ENCODE measurements around the gene YY1.

The YY1 gene

DNA sequence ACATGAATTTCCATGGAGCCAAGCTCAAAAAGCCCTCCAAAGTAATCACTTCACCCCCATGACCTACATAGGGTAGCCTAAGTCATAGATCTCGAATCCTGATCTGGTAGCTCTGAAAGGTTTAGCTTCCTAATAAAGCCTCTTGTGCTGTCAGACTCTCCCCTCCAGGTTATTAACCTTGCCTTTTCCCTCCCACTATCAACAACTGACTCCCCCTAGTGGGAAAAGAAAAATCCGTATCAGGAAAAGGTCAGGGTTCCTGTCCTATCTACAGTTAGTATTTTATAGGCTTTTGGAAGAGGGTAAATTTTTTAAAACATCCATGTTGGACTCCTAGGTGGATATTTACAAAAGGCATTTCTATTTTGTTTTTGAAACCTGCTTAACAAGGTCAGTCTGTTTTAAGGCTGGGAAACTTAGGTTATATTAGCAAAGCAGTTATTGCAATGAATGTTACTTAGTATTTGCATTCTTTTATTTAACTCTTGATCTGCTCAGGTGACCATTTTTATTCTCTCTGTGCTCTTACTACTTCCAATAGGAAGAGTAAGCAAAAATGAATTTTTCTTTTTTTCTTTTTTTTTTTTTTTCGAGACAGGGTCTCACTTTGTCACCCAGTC, 8.0 kb downstream of the YY1 start:
- Histone ChIP-seq H3K36me3 (ENCODE audit: insufficient read depth, low read length) (peaks cover 12% of the 10 kb centered on the region; the same call in 1 of the 2 replicates), H3K27me3 (ENCODE audit: insufficient read depth, low read length) (no peaks in the 10 kb centered on the region), H3K4me3 (ENCODE audit: low read length) (no peak overlapping the region), H3K4me1 (ENCODE audit: insufficient read depth, low read length) (peaks cover 13% of the 10 kb centered on the region), H3K9me3 (ENCODE audit: insufficient read depth, low read depth, low read length) (no peaks in the 10 kb centered on the region), H3K9ac (ENCODE audit: low read depth, low read length) (no peak overlapping the region), H3K27ac (ENCODE audit: low read depth, low read length) (no peak overlapping the region; the same call in 1 of the 2 replicates)
- 52% methylated on average over 3 of the region's 3 CpGs for WGBS

GRCh38 chr14:100250732-100251465, 12.0 kb downstream of the YY1 start:
- Histone ChIP-seq H3K27me3 (ENCODE audit: insufficient read depth, low read length) (no peaks in the 10 kb centered on the region), H3K9ac (ENCODE audit: low read depth, low read length) (no peak overlapping the region), H3K36me3 (ENCODE audit: insufficient read depth, low read length) (peaks cover 3% of the 10 kb centered on the region; the same call in 1 of the 2 replicates), H3K9me3 (ENCODE audit: insufficient read depth, low read depth, low read length) (no peaks in the 10 kb centered on the region), H3K4me3 (ENCODE audit: low read length) (no peak overlapping the region), H3K4me1 (ENCODE audit: insufficient read depth, low read length) (peaks cover 12% of the 10 kb centered on the region), H3K27ac (ENCODE audit: low read depth, low read length) (no peak overlapping the region)
- WGBS = 88% methylated on average over 2 of the region's 2 CpGs

DNA sequence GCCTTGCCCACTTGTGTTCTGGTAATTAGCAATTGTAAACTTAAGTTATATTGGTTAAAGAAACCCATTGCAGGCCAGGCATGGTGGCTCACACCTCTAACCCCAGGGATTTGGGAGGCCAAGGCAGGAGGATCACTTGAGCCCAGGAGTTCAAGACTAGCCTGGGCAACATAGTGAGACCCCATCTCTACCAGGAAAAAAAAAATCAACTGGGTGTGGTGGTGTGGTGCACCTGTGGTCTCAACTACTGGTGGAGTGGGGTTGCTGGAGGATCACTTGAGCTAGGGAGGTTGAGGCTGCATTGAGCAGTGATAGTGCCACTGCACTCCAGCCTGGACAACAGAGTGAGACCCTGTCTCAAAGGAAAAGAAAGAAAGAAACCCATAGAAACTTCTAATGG, 13.7 kb downstream of the YY1 start:
- Histone ChIP-seq H3K27ac (ENCODE audit: low read depth, low read length) (no peak overlapping the region), H3K9ac (ENCODE audit: low read depth, low read length) (no peak overlapping the region), H3K27me3 (ENCODE audit: insufficient read depth, low read length) (no peaks in the 10 kb centered on the region), H3K9me3 (ENCODE audit: insufficient read depth, low read depth, low read length) (no peaks in the 10 kb centered on the region), H3K4me3 (ENCODE audit: low read length) (no peak overlapping the region), H3K4me1 (ENCODE audit: insufficient read depth, low read length) (no peaks in the 10 kb centered on the region), H3K36me3 (ENCODE audit: insufficient read depth, low read length) (0 out of 2 replicates have a peak, but pooled peaks cover 5% of the 10 kb centered on the region)

GRCh38 chr14:100256339-100256895, 17.5 kb downstream of the YY1 start:
- no peak overlapping the region for H3K4me3 ChIP-seq (ENCODE audit: low read length)
- H3K4me1 ChIP-seq (ENCODE audit: insufficient read depth, low read length) = no peaks in the 10 kb centered on the region
- H3K36me3 ChIP-seq (ENCODE audit: insufficient read depth, low read length) = 0 out of 2 replicates have a peak, but pooled peaks cover 6% of the 10 kb centered on the region
- no peak overlapping the region for H3K27ac ChIP-seq (ENCODE audit: low read depth, low read length)
- H3K9ac ChIP-seq (ENCODE audit: low read depth, low read length) = no peak overlapping the region
- H3K27me3 ChIP-seq (ENCODE audit: insufficient read depth, low read length) = no peaks in the 10 kb centered on the region
- H3K9me3 ChIP-seq (ENCODE audit: insufficient read depth, low read depth, low read length) = no peaks in the 10 kb centered on the region
- 95% methylated on average over 3 of the region's 3 CpGs for WGBS

- Histone ChIP-seq H3K36me3 (ENCODE audit: insufficient read depth, low read length) (peaks cover 38% of the 10 kb centered on the region), H3K27ac (ENCODE audit: low read depth, low read length) (no peak overlapping the region), H3K4me1 (ENCODE audit: insufficient read depth, low read length) (no peaks in the 10 kb centered on the region), H3K9ac (ENCODE audit: low read depth, low read length) (no peak overlapping the region), H3K27me3 (ENCODE audit: insufficient read depth, low read length) (no peaks in the 10 kb centered on the region), H3K9me3 (ENCODE audit: insufficient read depth, low read depth, low read length) (no peaks in the 10 kb centered on the region), H3K4me3 (ENCODE audit: low read length) (no peak overlapping the region)
- 93% methylated on average over 3 of the region's 3 CpGs for WGBS
Measured at GRCh38 chr14:100261621-100262020, 22.7 kb downstream of the YY1 start.

- no peak overlapping the region for H3K9ac ChIP-seq (ENCODE audit: low read depth, low read length)
- 98% methylated on average over 5 of the region's 5 CpGs for WGBS
- H3K36me3 ChIP-seq (ENCODE audit: insufficient read depth, low read length) = peaks cover 38% of the 10 kb centered on the region
Measured at GRCh38 chr14:100262545-100262944, 23.6 kb downstream of the YY1 start.

GRCh38 chr14:100263141-100263540, 24.2 kb downstream of the YY1 start:
- Histone ChIP-seq H3K9me3 (ENCODE audit: insufficient read depth, low read depth, low read length) (no peaks in the 10 kb centered on the region), H3K4me1 (ENCODE audit: insufficient read depth, low read length) (no peaks in the 10 kb centered on the region), H3K27me3 (ENCODE audit: insufficient read depth, low read length) (no peaks in the 10 kb centered on the region), H3K4me3 (ENCODE audit: low read length) (no peak overlapping the region), H3K27ac (ENCODE audit: low read depth, low read length) (no peak overlapping the region), H3K9ac (ENCODE audit: low read depth, low read length) (no peak overlapping the region), H3K36me3 (ENCODE audit: insufficient read depth, low read length) (peaks cover 43% of the 10 kb centered on the region)
- 90% methylated on average over 3 of the region's 3 CpGs for WGBS

More at GRCh38 chr14:100262545-100262944, 23.6 kb downstream of the YY1 start:
- H3K4me1 ChIP-seq (ENCODE audit: insufficient read depth, low read length) = no peaks in the 10 kb centered on the region
- H3K27ac ChIP-seq (ENCODE audit: low read depth, low read length) = no peak overlapping the region
- H3K4me3 ChIP-seq (ENCODE audit: low read length) = no peak overlapping the region
- no peaks in the 10 kb centered on the region for H3K9me3 ChIP-seq (ENCODE audit: insufficient read depth, low read depth, low read length)
- H3K27me3 ChIP-seq (ENCODE audit: insufficient read depth, low read length) = no peaks in the 10 kb centered on the region

DNA sequence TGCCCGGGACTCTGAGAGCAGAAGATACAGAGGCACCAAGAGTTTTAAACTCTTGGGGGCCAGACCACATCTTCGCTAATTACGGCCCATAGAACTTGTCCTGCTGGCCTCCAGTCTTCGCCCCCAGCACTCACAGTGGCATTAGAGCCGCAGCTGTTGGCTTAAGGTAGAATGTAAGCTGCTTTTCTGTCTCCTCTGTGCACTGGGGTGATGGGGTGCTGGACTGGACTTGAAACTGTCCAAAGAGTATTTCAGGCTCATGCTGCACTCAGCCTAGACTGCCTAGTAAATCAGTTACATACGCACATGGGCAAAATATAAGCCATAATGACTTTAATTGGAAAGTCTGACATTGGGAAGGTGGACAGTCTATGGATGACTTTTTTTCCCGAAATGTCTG, 29.0 kb downstream of the YY1 start:
- H3K9me3 ChIP-seq (ENCODE audit: insufficient read depth, low read depth, low read length) = no peaks in the 10 kb centered on the region
- no peak overlapping the region for H3K27ac ChIP-seq (ENCODE audit: low read depth, low read length)
- H3K4me3 ChIP-seq (ENCODE audit: low read length) = no peak overlapping the region
- H3K4me1 ChIP-seq (ENCODE audit: insufficient read depth, low read length) = 0 out of 2 replicates have a peak, but pooled peaks cover 5% of the 10 kb centered on the region
- H3K36me3 ChIP-seq (ENCODE audit: insufficient read depth, low read length) = peaks cover 43% of the 10 kb centered on the region
- H3K27me3 ChIP-seq (ENCODE audit: insufficient read depth, low read length) = no peaks in the 10 kb centered on the region
- 94% methylated on average over 7 of the region's 7 CpGs for WGBS
- H3K9ac ChIP-seq (ENCODE audit: low read depth, low read length) = no peak overlapping the region

GRCh38 chr14:100268591-100269207, 29.8 kb downstream of the YY1 start:
- WGBS = 92% methylated on average over 7 of the region's 7 CpGs
- Histone ChIP-seq H3K4me1 (ENCODE audit: insufficient read depth, low read length) (0 out of 2 replicates have a peak, but pooled peaks cover 5% of the 10 kb centered on the region), H3K4me3 (ENCODE audit: low read length) (no peak overlapping the region), H3K9me3 (ENCODE audit: insufficient read depth, low read depth, low read length) (no peaks in the 10 kb centered on the region), H3K9ac (ENCODE audit: low read depth, low read length) (no peak overlapping the region), H3K36me3 (ENCODE audit: insufficient read depth, low read length) (peaks cover 36% of the 10 kb centered on the region), H3K27ac (ENCODE audit: low read depth, low read length) (no peak overlapping the region), H3K27me3 (ENCODE audit: insufficient read depth, low read length) (no peaks in the 10 kb centered on the region)

GRCh38 chr14:100271247-100271939, 32.4 kb downstream of the YY1 start:
- Histone ChIP-seq H3K4me3 (ENCODE audit: low read length) (no peak overlapping the region), H3K27me3 (ENCODE audit: insufficient read depth, low read length) (no peaks in the 10 kb centered on the region), H3K9me3 (ENCODE audit: insufficient read depth, low read depth, low read length) (no peaks in the 10 kb centered on the region), H3K27ac (ENCODE audit: low read depth, low read length) (no peak overlapping the region), H3K36me3 (ENCODE audit: insufficient read depth, low read length) (peaks cover 39% of the 10 kb centered on the region), H3K9ac (ENCODE audit: low read depth, low read length) (no peak overlapping the region), H3K4me1 (ENCODE audit: insufficient read depth, low read length) (peaks cover 25% of the 10 kb centered on the region)
- 93% methylated on average over 10 of the region's 10 CpGs for WGBS

All from HUES64 (cell line).